ENCODE measurements around the gene PYM1. TPM values are rescaled to one million over a fixed set of nuclear protein-coding genes. Genes with fewer than 3 reads are reported as not detected.
"Not testable (repeated sequence)": the region's sequence is repeated elsewhere in the genome, so short reads cannot be mapped to it uniquely, and the experiment has no call there.

The PYM1 gene
- total RNA-seq, 1 experiment from 2014 or later: 94.2 TPM

DNA sequence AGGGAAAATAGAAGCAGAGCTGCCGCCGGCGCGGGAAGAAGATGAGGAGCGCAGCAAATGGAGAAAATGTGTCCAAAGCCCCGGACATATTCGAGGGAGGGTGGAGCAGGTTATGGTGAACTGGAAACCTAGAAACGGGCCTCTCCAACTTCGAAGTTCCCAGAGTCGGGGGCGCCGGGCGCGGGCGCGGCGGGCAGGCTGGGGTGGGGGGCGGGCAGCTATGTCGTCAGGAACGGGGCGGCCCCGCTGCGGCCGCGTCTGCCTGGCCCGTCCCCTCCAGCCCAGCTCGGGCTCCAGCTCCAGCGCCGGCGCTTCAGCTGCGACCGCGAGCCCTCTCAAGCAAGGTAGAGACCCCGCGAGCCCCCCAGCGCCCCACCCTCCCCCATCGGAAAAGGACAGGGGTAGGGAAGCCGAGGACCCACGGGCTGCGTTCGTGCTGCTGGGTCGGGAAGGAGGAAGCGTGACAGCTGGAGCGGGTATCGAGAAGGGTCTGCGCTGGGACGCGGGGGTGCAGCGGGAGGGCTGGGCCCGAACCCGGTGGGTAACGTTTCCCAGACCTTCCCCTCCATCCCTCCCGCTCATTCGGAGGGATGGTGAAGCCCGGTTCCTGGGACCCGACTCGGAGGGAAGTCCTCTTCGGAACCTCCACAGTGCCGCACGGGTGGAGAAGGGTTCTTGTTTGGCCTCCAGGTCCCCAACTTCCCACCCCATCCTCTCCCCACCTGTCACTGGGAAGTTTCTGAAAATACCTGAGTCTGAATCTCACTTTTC lies 4.3 kb upstream of the PYM1 start:
- peak; percentile 93 for DNase-seq
- Histone ChIP-seq H3K4me3 (ENCODE audit: insufficient read depth, low read depth, low read length) (peak overlapping the region; percentile 59), H3K36me3 (replicated peaks; ENCODE audit: control insufficient read depth, insufficient read depth, low read length) (no peaks in the 10 kb centered on the region), H3K27me3 (ENCODE audit: control insufficient read depth, insufficient read depth, low read length) (peaks cover 35% of the 10 kb centered on the region)

DNA sequence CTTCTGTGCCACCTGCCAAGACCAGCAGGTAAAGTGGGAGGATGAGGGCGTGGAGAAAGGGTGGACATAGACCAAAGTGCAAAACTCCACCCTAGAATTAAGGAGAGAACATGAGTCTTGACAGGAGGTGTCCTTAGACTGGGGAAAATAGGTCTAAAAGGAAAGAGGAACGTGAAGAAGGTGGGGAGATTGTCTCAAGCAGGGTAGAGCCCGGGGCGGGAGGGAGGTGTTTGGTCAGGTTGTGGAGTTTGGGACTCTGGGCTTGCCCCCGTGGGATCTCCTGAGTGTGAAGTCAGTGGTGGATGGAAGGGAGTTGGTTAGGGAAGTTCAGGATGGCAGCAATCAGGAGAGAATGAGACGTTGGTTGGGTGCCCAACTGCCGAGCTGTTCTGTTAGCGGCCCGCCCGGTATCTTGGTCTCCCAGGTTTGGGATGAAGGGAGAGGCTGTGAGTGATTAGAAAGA lies 3.7 kb upstream of the PYM1 start:
- DNase-seq: peak; percentile 63
- Histone ChIP-seq H3K36me3 (replicated peaks; ENCODE audit: control insufficient read depth, insufficient read depth, low read length) (no peaks in the 10 kb centered on the region), H3K27me3 (ENCODE audit: control insufficient read depth, insufficient read depth, low read length) (peaks cover 35% of the 10 kb centered on the region), H3K4me3 (ENCODE audit: insufficient read depth, low read depth, low read length) (peak overlapping the region; percentile 59)

DNA sequence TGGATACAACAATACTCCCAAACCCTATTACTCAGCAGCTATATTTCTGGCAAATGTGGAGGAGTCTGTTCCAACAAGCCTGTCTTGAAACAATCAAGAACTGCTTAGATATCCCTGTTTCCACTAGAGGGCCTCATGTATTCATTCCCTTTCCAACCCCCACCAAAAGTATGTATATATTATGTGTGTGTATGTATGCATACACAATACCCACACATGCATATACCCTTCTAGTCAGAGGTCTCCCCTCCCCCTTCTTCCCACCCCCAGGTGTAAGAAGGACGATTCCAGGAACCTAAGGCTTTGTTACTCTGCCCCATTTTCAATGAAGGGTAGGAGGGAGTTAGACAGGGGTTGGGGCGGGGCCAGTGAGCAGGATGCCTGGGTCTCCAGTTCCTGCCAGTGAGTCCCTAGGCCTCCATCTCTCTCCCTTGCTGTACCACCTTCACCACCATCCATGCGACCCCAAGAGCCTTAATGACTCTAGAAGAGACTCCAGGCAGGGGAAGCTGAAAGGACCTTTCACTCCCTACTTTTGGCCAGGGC lies 3.1 kb upstream of the PYM1 start, which contains the start of gene DGKA:
Gene DGKA (plus strand): TSS at position 392 of the 546 bp plus-strand sequence. CDS start 5,342 bp downstream, outside the sequence.
- Histone ChIP-seq H3K4me3 (ENCODE audit: insufficient read depth, low read depth, low read length) (peak within 1 kb of the TSS; percentile 59), H3K36me3 (replicated peaks; ENCODE audit: control insufficient read depth, insufficient read depth, low read length) (no peaks in the 10 kb centered on the region), H3K27me3 (ENCODE audit: control insufficient read depth, insufficient read depth, low read length) (peaks cover 35% of the 10 kb centered on the region)
- DNase-seq: peak; percentile 77

DNA sequence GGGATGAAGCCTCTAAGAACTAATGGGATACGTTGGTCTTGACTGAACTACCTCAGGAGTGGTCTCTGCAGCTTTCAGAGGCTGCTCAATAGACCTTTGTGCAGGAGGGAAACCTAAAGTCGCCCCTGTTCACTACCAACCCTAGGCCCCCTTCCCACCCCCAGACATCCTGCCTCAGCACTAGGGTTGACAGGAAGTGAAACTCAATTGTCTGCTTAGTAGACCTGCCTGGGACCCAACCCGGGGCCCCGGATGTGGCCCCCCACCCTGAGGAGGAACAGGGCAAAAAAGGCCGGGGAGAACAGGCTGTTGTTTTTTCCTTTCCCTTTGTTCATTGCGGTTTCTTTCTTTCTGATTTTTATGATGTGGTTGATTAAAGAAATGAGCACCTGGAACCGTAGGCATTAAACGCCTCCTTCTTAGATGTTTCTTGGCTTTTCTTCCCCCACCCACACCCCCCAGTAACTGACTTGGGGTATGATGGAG lies 1.7 kb upstream of the PYM1 start:
- Histone ChIP-seq H3K27me3 (ENCODE audit: control insufficient read depth, insufficient read depth, low read length) (peaks cover 31% of the 10 kb centered on the region), H3K36me3 (replicated peaks; ENCODE audit: control insufficient read depth, insufficient read depth, low read length) (no peaks in the 10 kb centered on the region), H3K4me3 (ENCODE audit: insufficient read depth, low read depth, low read length) (no peak overlapping the region)
- DNase-seq: no peak

DNA sequence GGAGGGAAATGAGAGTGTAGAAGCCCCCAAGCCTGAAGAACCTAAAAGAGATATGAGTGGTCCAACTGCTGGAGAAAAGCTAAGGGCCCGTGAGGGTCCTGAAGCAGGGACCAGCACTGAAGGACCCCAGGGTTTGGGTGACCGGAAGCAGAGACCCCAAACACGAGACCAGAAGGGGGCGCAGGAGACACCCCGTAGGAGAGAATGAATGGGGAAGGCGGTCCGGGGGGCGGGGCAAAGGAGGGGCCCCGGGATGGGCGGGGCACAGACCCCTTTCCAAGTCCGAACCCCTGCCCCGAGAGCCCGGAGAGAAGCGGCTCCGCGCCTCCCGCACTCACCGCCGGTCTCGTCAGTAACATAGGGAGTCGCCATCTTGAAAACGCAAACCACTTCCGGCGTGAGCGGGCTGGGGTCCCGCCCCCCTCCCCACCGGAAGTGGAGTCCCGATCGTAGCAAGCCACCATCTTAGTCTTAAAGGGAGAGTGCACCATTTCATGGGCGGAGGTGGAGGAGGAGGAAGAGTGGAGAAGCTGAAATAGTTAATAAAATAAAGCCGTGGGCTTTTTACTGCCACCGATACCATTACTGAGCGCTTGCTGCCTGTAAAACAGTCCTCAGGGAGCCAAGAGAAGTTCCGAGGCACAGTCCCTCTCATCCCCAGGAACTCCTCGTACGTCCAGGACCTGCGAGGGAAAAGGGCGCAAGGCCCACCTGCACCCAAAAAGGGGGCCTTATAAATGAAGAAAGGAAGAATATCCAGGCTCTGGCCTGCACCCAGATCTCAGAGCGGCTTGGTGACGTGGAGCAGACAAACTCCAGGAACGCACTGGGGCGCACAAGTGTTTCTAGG lies 731 bp downstream of the PYM1 start:
- no peaks in the 10 kb centered on the region; the same call in none of the 2 replicates for H3K36me3 ChIP-seq (replicated peaks; ENCODE audit: control insufficient read depth, insufficient read depth, low read length)
- H3K27me3 ChIP-seq (ENCODE audit: control insufficient read depth, insufficient read depth, low read length): peaks cover 9% of the 10 kb centered on the region
- peak; percentile 95 for DNase-seq
- H3K4me3 ChIP-seq (ENCODE audit: insufficient read depth, low read depth, low read length): peak overlapping the region; percentile 92

DNA sequence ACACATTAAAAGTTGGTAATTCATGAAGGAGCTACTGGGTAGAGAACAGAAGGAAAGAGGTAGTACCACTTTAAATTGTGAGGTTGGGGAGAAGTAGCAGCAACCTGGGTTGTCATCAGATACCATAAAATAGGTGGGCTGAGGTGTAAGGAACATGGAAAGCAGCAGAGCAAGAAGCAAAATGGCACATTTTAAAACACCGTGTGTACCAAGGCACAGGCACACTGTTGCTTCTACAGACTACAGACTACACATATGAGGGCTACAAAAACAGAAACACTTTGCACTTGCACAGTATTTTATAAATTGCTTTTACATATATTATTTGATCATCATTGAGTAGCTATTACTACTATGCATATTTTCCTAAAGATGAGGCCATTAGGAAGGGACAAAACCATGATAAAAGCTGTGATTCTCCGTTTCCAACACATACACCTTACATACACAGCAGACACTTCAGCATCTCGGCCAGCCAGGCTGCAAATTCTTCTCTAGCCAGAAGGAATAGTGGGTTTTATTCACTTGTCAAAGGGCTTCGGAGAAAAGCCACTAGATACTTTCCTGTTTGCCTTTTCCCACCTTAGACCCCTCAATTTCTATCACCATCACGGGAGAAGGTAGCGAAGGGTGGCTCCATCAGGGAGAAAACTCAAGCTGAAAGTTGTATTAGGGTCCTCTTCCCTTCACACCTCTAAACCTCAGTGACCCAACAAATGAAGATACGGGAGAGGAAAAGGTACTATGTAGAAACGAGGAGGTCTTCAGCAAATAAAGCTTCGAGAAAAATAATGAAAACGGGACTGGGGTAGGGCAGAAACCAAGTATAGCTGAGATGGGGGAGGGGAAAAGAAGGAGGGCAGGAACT lies 1.6 kb downstream of the PYM1 start:
- Histone ChIP-seq H3K4me3 (ENCODE audit: insufficient read depth, low read depth, low read length) (peak overlapping the region; percentile 92), H3K36me3 (replicated peaks; ENCODE audit: control insufficient read depth, insufficient read depth, low read length) (no peaks in the 10 kb centered on the region; the same call in none of the 2 replicates), H3K27me3 (ENCODE audit: control insufficient read depth, insufficient read depth, low read length) (peaks cover 2% of the 10 kb centered on the region; the same call in 1 of the 2 replicates)
- DNase-seq: no peak

DNA sequence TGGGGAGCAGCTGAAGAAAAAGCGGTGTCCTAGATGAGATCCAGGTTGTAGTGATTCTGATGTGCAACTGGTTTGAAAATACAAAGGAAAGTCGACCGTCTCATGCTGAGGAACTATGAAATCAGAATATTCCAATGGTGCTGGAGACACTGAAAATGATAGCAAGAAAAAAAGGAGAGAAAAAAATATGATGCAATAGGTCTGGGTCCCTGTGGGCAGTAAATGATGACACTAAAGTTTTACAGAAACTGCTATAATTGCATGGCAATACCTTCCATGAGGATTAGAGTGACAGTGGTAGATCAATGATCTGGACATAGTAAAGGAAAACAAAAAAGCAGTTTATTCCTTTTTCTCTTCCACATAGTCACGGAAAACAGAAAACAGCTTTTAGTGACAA lies 2.3 kb downstream of the PYM1 start:
- no peak for DNase-seq
- Histone ChIP-seq H3K36me3 (replicated peaks; ENCODE audit: control insufficient read depth, insufficient read depth, low read length) (no peaks in the 10 kb centered on the region; the same call in none of the 2 replicates), H3K27me3 (ENCODE audit: control insufficient read depth, insufficient read depth, low read length) (no peaks in the 10 kb centered on the region), H3K4me3 (ENCODE audit: insufficient read depth, low read depth, low read length) (no peak overlapping the region)

DNA sequence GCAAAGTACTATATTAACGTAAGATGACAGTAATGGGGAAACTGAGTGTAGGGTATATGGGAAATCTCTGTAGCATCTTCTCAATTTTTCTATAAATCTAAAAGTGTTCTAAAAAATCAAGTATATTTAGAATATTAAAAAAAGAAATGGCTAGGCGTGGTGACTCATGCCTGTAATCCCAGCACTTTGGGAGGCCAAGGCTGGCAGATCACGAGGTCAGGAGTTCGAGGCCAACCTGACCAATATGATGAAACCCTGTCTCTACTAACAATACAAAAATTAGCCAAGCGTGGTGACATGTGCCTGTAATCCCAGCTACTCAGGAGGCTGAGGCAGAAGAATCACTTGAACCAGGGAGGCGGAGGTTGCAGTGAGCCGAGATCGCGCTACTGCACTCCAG lies 4.0 kb downstream of the PYM1 start:
- not testable (repeated sequence) for H3K4me3 ChIP-seq (ENCODE audit: insufficient read depth, low read depth, low read length); DNase-seq; H3K36me3 ChIP-seq (replicated peaks; ENCODE audit: control insufficient read depth, insufficient read depth, low read length); H3K27me3 ChIP-seq (ENCODE audit: control insufficient read depth, insufficient read depth, low read length)

DNA sequence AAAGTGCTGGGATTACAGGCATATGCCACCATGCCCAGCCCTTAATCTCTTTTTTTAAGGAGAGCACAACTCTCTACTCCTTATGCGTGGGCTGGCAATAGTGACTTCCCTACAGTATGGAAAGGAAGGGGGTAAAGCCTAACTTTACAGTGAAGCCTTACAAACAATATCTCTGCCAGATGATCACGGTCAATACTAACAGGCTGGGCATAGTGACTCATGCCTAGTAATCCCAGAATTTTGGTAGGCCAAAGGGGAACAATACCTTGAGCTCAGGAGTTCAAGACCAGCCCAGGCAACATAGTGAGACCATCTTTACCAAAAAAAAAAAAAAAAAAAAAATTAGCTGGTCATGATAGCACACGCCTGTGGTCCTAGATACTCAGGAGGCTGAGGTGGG lies 5.6 kb downstream of the PYM1 start:
- Histone ChIP-seq H3K4me3 (ENCODE audit: insufficient read depth, low read depth, low read length) (no peak overlapping the region), H3K27me3 (ENCODE audit: control insufficient read depth, insufficient read depth, low read length) (no peaks in the 10 kb centered on the region), H3K36me3 (replicated peaks; ENCODE audit: control insufficient read depth, insufficient read depth, low read length) (no peaks in the 10 kb centered on the region; the same call in none of the 2 replicates)
- DNase-seq: no peak

DNA sequence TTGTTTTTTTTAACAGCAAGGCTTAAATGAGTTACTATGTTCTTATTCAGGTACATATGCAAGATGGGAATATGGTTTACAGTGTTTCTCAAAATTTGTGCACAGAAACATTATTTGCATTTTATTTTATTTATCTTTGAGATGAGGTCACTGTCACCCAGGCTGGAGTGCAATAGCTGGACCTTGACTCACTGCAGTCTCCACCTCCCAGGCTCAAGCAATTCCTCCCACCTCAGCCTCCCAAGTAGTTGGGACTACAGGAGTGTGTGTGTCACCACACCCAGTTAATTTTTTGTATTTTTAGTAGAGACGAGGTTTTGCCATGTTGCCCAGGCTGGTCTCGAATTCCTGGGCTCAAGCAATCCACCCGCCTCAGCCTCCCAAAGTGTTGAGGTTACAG lies 8.7 kb downstream of the PYM1 start:
- H3K4me3 ChIP-seq (ENCODE audit: insufficient read depth, low read depth, low read length); H3K36me3 ChIP-seq (replicated peaks; ENCODE audit: control insufficient read depth, insufficient read depth, low read length); H3K27me3 ChIP-seq (ENCODE audit: control insufficient read depth, insufficient read depth, low read length); DNase-seq: not testable (repeated sequence)

DNA sequence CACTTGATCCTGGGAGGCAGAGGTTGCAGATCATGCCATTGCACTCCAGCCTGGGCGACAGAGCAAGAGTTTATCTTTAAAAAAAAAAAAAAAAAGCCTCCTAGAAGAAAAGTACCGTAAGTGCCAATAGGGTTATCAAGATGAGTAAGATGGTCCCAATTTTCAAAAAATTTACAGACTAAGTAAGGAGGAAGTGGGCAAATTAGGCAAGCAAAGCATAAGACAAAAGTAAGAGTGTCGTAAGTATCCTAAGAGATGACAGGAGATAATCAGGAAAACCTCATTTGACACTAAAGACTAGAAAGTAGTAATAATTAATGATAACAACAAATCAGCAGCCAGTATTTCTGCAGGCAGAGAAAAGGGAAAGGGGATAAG lies 12.2 kb downstream of the PYM1 start:
- Histone ChIP-seq H3K4me3 (ENCODE audit: insufficient read depth, low read depth, low read length) (no peak overlapping the region), H3K36me3 (replicated peaks; ENCODE audit: control insufficient read depth, insufficient read depth, low read length) (no peaks in the 10 kb centered on the region), H3K27me3 (ENCODE audit: control insufficient read depth, insufficient read depth, low read length) (no peaks in the 10 kb centered on the region)
- DNase-seq: no peak

DNA sequence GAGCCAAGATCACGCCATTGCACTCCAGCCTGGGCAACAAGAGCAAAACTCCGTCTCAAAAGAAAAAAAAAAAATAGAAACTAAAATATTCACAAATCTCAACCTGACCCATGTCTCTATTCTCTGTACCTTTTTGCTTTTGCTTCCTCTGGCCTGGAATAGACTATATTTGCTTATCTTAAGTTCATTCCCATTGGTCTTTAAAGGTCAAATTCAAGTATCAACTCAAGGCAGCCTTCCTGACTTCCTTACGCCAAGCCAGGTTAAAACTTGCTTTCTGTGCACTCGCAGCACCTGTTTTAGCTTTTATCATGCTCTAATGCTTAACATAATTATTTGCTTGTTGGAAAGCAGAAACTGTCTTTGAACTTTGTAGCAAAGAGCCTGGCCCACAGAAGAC lies 14.8 kb downstream of the PYM1 start:
- H3K27me3 ChIP-seq (ENCODE audit: control insufficient read depth, insufficient read depth, low read length): no peaks in the 10 kb centered on the region
- no peak overlapping the region for H3K4me3 ChIP-seq (ENCODE audit: insufficient read depth, low read depth, low read length)
- no peak for DNase-seq
- no peaks in the 10 kb centered on the region for H3K36me3 ChIP-seq (replicated peaks; ENCODE audit: control insufficient read depth, insufficient read depth, low read length)

DNA sequence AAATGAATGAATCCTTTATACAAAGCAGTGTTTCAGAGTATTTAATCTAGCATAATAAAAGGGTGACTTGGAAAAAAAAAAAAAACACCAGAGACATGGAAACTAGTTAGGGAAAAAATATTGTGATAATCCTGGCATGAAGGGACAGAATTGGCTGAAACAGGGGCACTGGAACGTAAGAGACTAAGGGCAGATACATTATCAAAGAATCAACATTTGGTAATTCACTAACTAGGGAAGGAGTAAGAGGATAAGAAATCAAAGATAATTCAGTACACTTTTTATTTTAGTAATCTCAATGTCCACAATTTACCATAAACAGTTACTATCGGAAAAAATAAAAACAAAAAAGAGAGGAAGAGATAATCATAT lies 18.2 kb downstream of the PYM1 start:
- H3K4me3 ChIP-seq (ENCODE audit: insufficient read depth, low read depth, low read length): no peak overlapping the region
- no peaks in the 10 kb centered on the region for H3K36me3 ChIP-seq (replicated peaks; ENCODE audit: control insufficient read depth, insufficient read depth, low read length)
- no peaks in the 10 kb centered on the region for H3K27me3 ChIP-seq (ENCODE audit: control insufficient read depth, insufficient read depth, low read length)
- DNase-seq: no peak

Data from H7 (cell line).